HEK293 (cell line): ENCODE measurements around the gene DCAF15.
"Not testable (repeated sequence)": the region's sequence is repeated elsewhere in the genome, so short reads cannot be mapped to it uniquely, and the experiment has no call there.

Source experiments
- CTCF ChIA-PET: fragments of 350-600 bp; formaldehyde crosslinking; extraction: SDS; loops from one replicate; lab custom pipeline; 2021; ENCODE audit warnings: antibody characterized with exemption; lab: Yijun Ruan, JAX
- POLR2A ChIA-PET: fragments of 300-600 bp; formaldehyde crosslinking; extraction: SDS; loops from one replicate; lab custom pipeline; 2020; ENCODE audit warnings: antibody characterized with exemption, inconsistent platforms; lab: Yijun Ruan, JAX
- H3K27ac ChIP-seq: fragments of 200-500 bp; sonication (Bioruptor generic); 2 replicates; pipeline ENCODE4 v1.5.1; 2014; ENCODE audit warnings: low read depth, low read length, control low read depth, inconsistent platforms; ENCODE audit errors: extremely low read depth
- H3K36me3 ChIP-seq, 2 experiments: fragments of 200-500 bp in 1 of 2; sonication (Bioruptor generic) in 1 of 2; 1 replicate in 1 of 2; 2 replicates in 1 of 2; pipeline ENCODE4 v1.5.1; 2014 to 2017; ENCODE audit warnings: inconsistent platforms in 2 of 2, low read length in 2 of 2; ENCODE audit not compliant: control insufficient read depth in 2 of 2, insufficient read depth in 1 of 2
- H3K4me1 ChIP-seq: fragments of 200-500 bp; sonication (Bioruptor generic); 2 replicates; pipeline ENCODE4 v1.5.1; 2014; ENCODE audit warnings: mild to moderate bottlenecking, low read length, inconsistent platforms; ENCODE audit not compliant: control insufficient read depth, insufficient read depth
- H3K4me3 ChIP-seq: 2 replicates; pipeline ENCODE4 v1.5.1; 2011; ENCODE audit warnings: low read depth, mild to moderate bottlenecking, control low read depth, low read length, moderate library complexity
- H3K9me3 ChIP-seq: fragments of 200-500 bp; sonication (Bioruptor generic); 2 replicates; pipeline ENCODE4 v1.5.1; 2014; ENCODE audit warnings: low read depth, low read length, inconsistent platforms; ENCODE audit not compliant: control insufficient read depth, insufficient read depth
- EGR2 ChIP-seq: fragments of 450-650 bp; formaldehyde crosslinking; IDR thresholded peaks from 2 replicates; pipeline ENCODE4 v1.5.1; 2016; ENCODE audit warnings: low read depth, missing biosample characterization, missing genetic modification characterization
- HIC1 ChIP-seq: fragments of 450-650 bp; formaldehyde crosslinking; IDR thresholded peaks from 2 replicates; pipeline ENCODE4 v1.5.1; 2016; ENCODE audit warnings: missing biosample characterization, missing genetic modification characterization
- IKZF3 ChIP-seq: fragments of 450-650 bp; IDR thresholded peaks from 2 replicates; pipeline ENCODE4 v1.5.0; 2018; ENCODE audit warnings: missing biosample characterization, mild to moderate bottlenecking, missing genetic modification characterization, moderate library complexity
- KLF9 ChIP-seq: fragments of 450-650 bp; formaldehyde crosslinking; IDR thresholded peaks from 2 replicates; pipeline ENCODE4 v1.5.1; 2016; ENCODE audit warnings: missing biosample characterization, missing genetic modification characterization, low read depth
- RBAK ChIP-seq: fragments of 450-650 bp; formaldehyde crosslinking; IDR thresholded peaks from 2 replicates; pipeline ENCODE4 v1.5.1; 2016; ENCODE audit warnings: missing biosample characterization, missing genetic modification characterization
- ZFHX2 ChIP-seq: fragments of 450-650 bp; formaldehyde crosslinking; conservative IDR thresholded peaks from 2 replicates; pipeline ENCODE4 v1.5.1; 2016; ENCODE audit warnings: missing biosample characterization, missing genetic modification characterization
- ZNF121 ChIP-seq: fragments of 450-650 bp; formaldehyde crosslinking; IDR thresholded peaks from 2 replicates; pipeline ENCODE4 v1.5.1; 2016; ENCODE audit warnings: missing biosample characterization, missing genetic modification characterization
- ZNF18 ChIP-seq: fragments of 450-650 bp; formaldehyde crosslinking; IDR thresholded peaks from 2 replicates; pipeline ENCODE4 v1.5.1; 2016; ENCODE audit warnings: missing biosample characterization, missing genetic modification characterization
- ZNF221 ChIP-seq: fragments of 450-650 bp; formaldehyde crosslinking; IDR thresholded peaks from 2 replicates; pipeline ENCODE4 v1.5.1; 2017; ENCODE audit warnings: missing biosample characterization, missing genetic modification characterization, borderline replicate concordance
- ZNF398 ChIP-seq: fragments of 450-650 bp; formaldehyde crosslinking; IDR thresholded peaks from 2 replicates; pipeline ENCODE4 v1.5.1; 2017; ENCODE audit warnings: missing biosample characterization, missing genetic modification characterization
- ZNF610 ChIP-seq: fragments of 450-650 bp; formaldehyde crosslinking; IDR thresholded peaks from 2 replicates; pipeline ENCODE4 v1.5.1; 2016; ENCODE audit warnings: missing biosample characterization, missing genetic modification characterization, borderline replicate concordance
- ZNF626 ChIP-seq: fragments of 450-650 bp; sonication (Bioruptor Pico); formaldehyde crosslinking; IDR thresholded peaks from 2 replicates; pipeline ENCODE4 v1.5.1; 2018; ENCODE audit warnings: missing biosample characterization, missing genetic modification characterization, inconsistent platforms
- ZNF776 ChIP-seq: fragments of 450-650 bp; formaldehyde crosslinking; IDR thresholded peaks from 2 replicates; pipeline ENCODE4 v1.5.0; 2017; ENCODE audit warnings: missing biosample characterization, missing genetic modification characterization, borderline replicate concordance

The DCAF15 gene

DNA sequence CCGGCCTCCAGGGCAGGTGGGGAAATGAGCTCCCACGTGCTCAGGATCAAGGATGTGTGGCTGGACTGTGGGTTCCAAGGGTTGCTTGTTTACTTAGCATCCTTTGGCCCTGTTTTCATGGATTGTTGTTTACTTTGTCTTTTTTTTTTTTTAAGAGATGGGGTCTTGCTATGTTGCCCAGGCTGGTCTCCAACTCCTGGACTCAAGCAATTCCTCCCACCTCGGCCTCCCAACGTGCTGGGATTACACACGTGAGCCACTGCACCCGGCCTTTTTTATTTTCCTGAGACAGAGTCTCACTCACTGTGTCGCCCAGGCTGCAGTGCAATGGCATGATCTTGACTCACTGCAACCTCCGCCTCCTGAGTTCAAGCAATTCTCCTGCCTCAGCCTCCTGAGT is 14.9 kb downstream of the DCAF15 start:
- POLR2A ChIA-PET, H3K27ac ChIP-seq, H3K4me1 ChIP-seq, H3K9me3 ChIP-seq, H3K4me3 ChIP-seq: not testable (repeated sequence)
- CTCF ChIA-PET = interaction anchor here (0.6 kb wide), 1 partner anchor 20 kb away, joined by 3 read pairs; no protein-coding TSS in a partner anchor
- H3K36me3 ChIP-seq = peaks cover 21 to 69% of the 10 kb centered on the region in 2 experiments; a peak in 2 of 3 replicates
- peak; percentile 47; the same call in 1 of the 2 replicates for TF ChIP-seq ZNF121 (tag by site-specific recombination)

DNA sequence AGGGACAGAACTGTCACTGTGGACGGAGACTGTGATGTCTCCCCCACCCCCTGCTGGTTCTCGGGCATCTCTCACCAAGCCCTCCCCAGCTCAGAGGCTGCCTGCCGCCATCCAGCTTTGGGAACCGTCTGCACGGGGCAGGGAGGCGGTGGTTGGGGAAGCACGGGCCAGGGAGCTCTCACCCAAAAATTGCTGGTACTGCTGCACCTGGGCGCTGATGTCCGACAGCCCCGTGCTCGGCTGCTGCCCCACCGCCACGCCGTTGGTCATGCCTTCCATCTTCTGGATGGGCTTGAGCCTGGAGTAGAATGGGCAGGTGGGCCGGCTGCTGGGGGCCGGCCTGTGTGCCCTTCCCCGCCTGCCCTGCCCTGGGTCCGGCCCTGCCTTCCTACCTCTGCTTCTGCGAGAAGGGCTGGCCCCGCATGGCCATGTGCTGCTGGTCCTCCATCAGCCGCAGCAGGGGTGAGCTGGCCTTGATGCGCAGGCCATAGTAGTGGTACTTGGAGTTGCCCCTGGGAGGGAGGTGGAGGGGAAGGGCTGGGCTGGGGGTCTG is 16.1 kb downstream of the DCAF15 start:
- H3K4me3 ChIP-seq = no peak overlapping the region
- ChIA-PET CTCF (interaction anchor here (0.7 kb wide), 1 partner anchor 89 kb away, joined by 3 read pairs; no protein-coding TSS in a partner anchor), POLR2A (no interaction called here)
- H3K36me3 ChIP-seq = peaks cover 27 to 72% of the 10 kb centered on the region in 2 experiments; a peak in 2 of 3 replicates
- H3K9me3 ChIP-seq = no peaks in the 10 kb centered on the region
- H3K4me1 ChIP-seq = peaks cover 3% of the 10 kb centered on the region; the same call in 1 of the 2 replicates
- TF ChIP-seq ZNF610 (no peak), ZNF18 (tag by site-specific recombination) (no peak), ZNF398 (tag by site-specific recombination) (no peak)
- no peak overlapping the region for H3K27ac ChIP-seq

- H3K27ac ChIP-seq = no peak overlapping the region
- peaks cover 3% of the 10 kb centered on the region; the same call in 1 of the 2 replicates for H3K4me1 ChIP-seq
- TF ChIP-seq RBAK (tag by site-specific recombination) (no peak), ZNF776 (no peak), ZFHX2 (no peak)
- TF ChIP-seq, all 188 proteins: peak for 0
- Histone ChIP-seq H3K36me3 (peaks cover 32 to 72% of the 10 kb centered on the region in 2 experiments; a peak in 2 of 3 replicates), H3K4me3 (no peak overlapping the region), H3K9me3 (no peaks in the 10 kb centered on the region)
- CTCF ChIA-PET = no interaction called here
- POLR2A ChIA-PET = no interaction called here
Observed at GRCh38 chr19:13968999-13969398, 16.7 kb downstream of the DCAF15 start.

DNA sequence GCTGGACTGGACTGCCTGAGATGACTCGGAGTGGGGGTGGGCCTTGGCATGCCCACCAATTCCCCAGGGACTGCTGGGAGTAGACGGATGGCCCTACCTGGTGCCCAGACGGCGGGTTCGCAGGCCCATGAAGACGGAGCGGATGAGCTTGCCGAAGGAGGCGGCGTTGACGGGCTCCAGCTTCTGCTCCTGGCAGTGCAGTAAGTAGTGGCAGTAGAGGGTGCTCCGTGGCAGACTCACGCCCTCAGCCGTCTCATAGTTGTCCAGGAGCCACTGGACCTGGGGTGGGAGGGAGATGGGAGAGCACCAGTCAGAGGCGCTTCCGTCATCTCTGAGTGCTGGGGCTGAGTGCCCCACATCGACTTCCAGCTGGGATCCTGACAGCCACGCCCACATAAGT is 17.6 kb downstream of the DCAF15 start:
- TF ChIP-seq ZNF221 (tag by site-specific recombination) (no peak), EGR2 (tag by site-specific recombination) (no peak; the same call in 1 of the 2 replicates), KLF9 (0 out of 2 replicates have a peak, but pooled peaks have one; percentile 19), IKZF3 (tag by site-specific recombination) (no peak), ZNF626 (tag by site-specific recombination) (no peak), HIC1 (tag by site-specific recombination) (no peak)
- no peak overlapping the region for H3K4me3 ChIP-seq
- POLR2A ChIA-PET = interaction anchor here (0.6 to 1.3 kb wide), 4 partner anchors 16 to 149 kb away, joined by 3 to 10 read pairs (median 5); no protein-coding TSS in a partner anchor
- CTCF ChIA-PET = interaction anchor here (0.7 kb wide), 1 partner anchor 1052 kb away, joined by 3 read pairs; no protein-coding TSS in a partner anchor
- H3K27ac ChIP-seq = no peak overlapping the region
- peaks cover 1% of the 10 kb centered on the region for H3K4me1 ChIP-seq
- peaks cover 32 to 72% of the 10 kb centered on the region in 2 experiments; a peak in 2 of 3 replicates for H3K36me3 ChIP-seq
- H3K9me3 ChIP-seq = no peaks in the 10 kb centered on the region
